ENCODE measurements around the gene GMDS.

The GMDS gene

GRCh38 chr6:2118136-2118535 lies 127.3 kb downstream of the GMDS start:
- Histone ChIP-seq H3K27me3 (ENCODE audit: low read depth, low read length) (no peaks in the 10 kb centered on the region), H3K4me1 (ENCODE audit: low read length) (no peaks in the 10 kb centered on the region), H3K79me2 (ENCODE audit: low read length) (no peaks in the 10 kb centered on the region), H3K4me2 (ENCODE audit: low read length) (no peak overlapping the region), H3K4me3 (ENCODE audit: low read length) (no peak overlapping the region), H4K20me1 (ENCODE audit: insufficient read depth, low read length) (no peaks in the 10 kb centered on the region), H2AFZ (ENCODE audit: low read depth, low read length) (no peak overlapping the region), H3K9me3 (ENCODE audit: insufficient read depth, low read length) (no peaks in the 10 kb centered on the region), H3K27ac (ENCODE audit: low read length) (no peak overlapping the region), H3K9ac (ENCODE audit: low read length) (no peak overlapping the region), H3K36me3 (replicated peaks; ENCODE audit: low read depth, low read length) (no peaks in the 10 kb centered on the region)
- no peak for TF ChIP-seq CTCF (IDR thresholded peaks at IDR 0.05; ENCODE audit: low read depth, low read length)
- TF ChIP-seq EZH2phosphoT487 (IDR thresholded peaks at IDR 0.05; ENCODE audit: low read depth): no peak

- Histone ChIP-seq H3K36me3 (replicated peaks; ENCODE audit: low read depth, low read length) (no peaks in the 10 kb centered on the region), H3K4me3 (ENCODE audit: low read length) (no peak overlapping the region), H3K9ac (ENCODE audit: low read length) (no peak overlapping the region), H3K4me2 (ENCODE audit: low read length) (no peak overlapping the region), H3K27me3 (ENCODE audit: low read depth, low read length) (no peaks in the 10 kb centered on the region), H2AFZ (ENCODE audit: low read depth, low read length) (no peak overlapping the region), H3K9me3 (ENCODE audit: insufficient read depth, low read length) (no peaks in the 10 kb centered on the region), H3K79me2 (ENCODE audit: low read length) (no peaks in the 10 kb centered on the region), H4K20me1 (ENCODE audit: insufficient read depth, low read length) (no peaks in the 10 kb centered on the region), H3K27ac (ENCODE audit: low read length) (no peak overlapping the region), H3K4me1 (ENCODE audit: low read length) (no peaks in the 10 kb centered on the region)
- no peak for TF ChIP-seq CTCF (IDR thresholded peaks at IDR 0.05; ENCODE audit: low read depth, low read length)
- TF ChIP-seq EZH2phosphoT487 (IDR thresholded peaks at IDR 0.05; ENCODE audit: low read depth): no peak
Measured at GRCh38 chr6:2117447-2117846, 128.0 kb downstream of the GMDS start.

- TF ChIP-seq EZH2phosphoT487 (IDR thresholded peaks at IDR 0.05; ENCODE audit: low read depth) (no peak), CTCF (IDR thresholded peaks at IDR 0.05; ENCODE audit: low read depth, low read length) (no peak)
Measured at GRCh38 chr6:2116496-2116895, 128.9 kb downstream of the GMDS start.

GRCh38 chr6:2114100-2114499 lies 131.3 kb downstream of the GMDS start:
- Histone ChIP-seq H4K20me1 (ENCODE audit: insufficient read depth, low read length) (no peaks in the 10 kb centered on the region), H3K4me1 (ENCODE audit: low read length) (peaks cover 10% of the 10 kb centered on the region), H3K27ac (ENCODE audit: low read length) (no peak overlapping the region), H3K9me3 (ENCODE audit: insufficient read depth, low read length) (no peaks in the 10 kb centered on the region), H3K79me2 (ENCODE audit: low read length) (no peaks in the 10 kb centered on the region), H2AFZ (ENCODE audit: low read depth, low read length) (no peak overlapping the region), H3K9ac (ENCODE audit: low read length) (no peak overlapping the region), H3K36me3 (replicated peaks; ENCODE audit: low read depth, low read length) (no peaks in the 10 kb centered on the region), H3K4me2 (ENCODE audit: low read length) (no peak overlapping the region), H3K27me3 (ENCODE audit: low read depth, low read length) (no peaks in the 10 kb centered on the region), H3K4me3 (ENCODE audit: low read length) (no peak overlapping the region)
- TF ChIP-seq EZH2phosphoT487 (IDR thresholded peaks at IDR 0.05; ENCODE audit: low read depth): no peak
- TF ChIP-seq CTCF (IDR thresholded peaks at IDR 0.05; ENCODE audit: low read depth, low read length): no peak

More at GRCh38 chr6:2116496-2116895, 128.9 kb downstream of the GMDS start:
- no peaks in the 10 kb centered on the region for H3K9me3 ChIP-seq (ENCODE audit: insufficient read depth, low read length)
- H3K4me3 ChIP-seq (ENCODE audit: low read length): no peak overlapping the region
- no peak overlapping the region for H3K27ac ChIP-seq (ENCODE audit: low read length)
- no peak overlapping the region for H3K4me2 ChIP-seq (ENCODE audit: low read length)
- H3K36me3 ChIP-seq (replicated peaks; ENCODE audit: low read depth, low read length): no peaks in the 10 kb centered on the region
- H2AFZ ChIP-seq (ENCODE audit: low read depth, low read length): no peak overlapping the region
- H4K20me1 ChIP-seq (ENCODE audit: insufficient read depth, low read length): no peaks in the 10 kb centered on the region
- peaks cover under 1% of the 10 kb centered on the region for H3K4me1 ChIP-seq (ENCODE audit: low read length)
- H3K79me2 ChIP-seq (ENCODE audit: low read length): no peaks in the 10 kb centered on the region
- H3K9ac ChIP-seq (ENCODE audit: low read length): no peak overlapping the region
- H3K27me3 ChIP-seq (ENCODE audit: low read depth, low read length): no peaks in the 10 kb centered on the region

All from OCI-LY3 (cell line).